OCI-LY1 (cell line): ENCODE measurements around the gene SMIM14.
"Not testable (repeated sequence)": the region's sequence is repeated elsewhere in the genome, so short reads cannot be mapped to it uniquely, and the experiment has no call there.

Source experiments
- H2AFZ ChIP-seq: fragments of 200-600 bp; sonication (generic), shearing (Covaris generic); 2 replicates; pipeline ENCODE4 v1.6.0; 2014; ENCODE audit warnings: antibody characterized with exemption, mild to moderate bottlenecking, low read length
- H3F3A ChIP-seq: fragments of 200-600 bp; sonication (generic), shearing (Covaris generic); 2 replicates; pipeline ENCODE4 v1.6.0; 2014; ENCODE audit warnings: mild to moderate bottlenecking, antibody characterized with exemption, low read length, moderate library complexity; ENCODE audit not compliant: insufficient read depth
- H3K27ac ChIP-seq: fragments of 200-600 bp; sonication (generic); 2 replicates; pipeline ENCODE4 v1.5.1; 2014; ENCODE audit warnings: low read length, mixed run types, mild to moderate bottlenecking, low read depth; ENCODE audit not compliant: poor library complexity, severe bottlenecking
- H3K27me3 ChIP-seq: fragments of 200-600 bp; sonication (generic); 2 replicates; pipeline ENCODE4 v1.6.0; 2014; ENCODE audit warnings: antibody characterized with exemption, mild to moderate bottlenecking, low read length, moderate library complexity; ENCODE audit not compliant: insufficient read depth
- H3K36me3 ChIP-seq: fragments of 200-600 bp; sonication (generic); 2 replicates; pipeline ENCODE4 v1.6.1; 2014; ENCODE audit warnings: mild to moderate bottlenecking, antibody characterized with exemption, low read length, moderate library complexity, mixed read lengths; ENCODE audit not compliant: insufficient read depth
- H3K4me1 ChIP-seq: fragments of 200-600 bp; sonication (generic); 2 replicates; pipeline ENCODE4 v1.5.1; 2014; ENCODE audit warnings: mild to moderate bottlenecking, low read length, moderate library complexity; ENCODE audit not compliant: insufficient read depth, severe bottlenecking
- H3K4me2 ChIP-seq: fragments of 200-600 bp; sonication (generic), shearing (Covaris generic); 2 replicates; pipeline ENCODE4 v1.6.1; 2014; ENCODE audit warnings: low read length
- H3K4me3 ChIP-seq: fragments of 200-600 bp; sonication (generic); 2 replicates; pipeline ENCODE4 v1.5.1; 2014; ENCODE audit warnings: low read length, low read depth, mild to moderate bottlenecking, mixed read lengths; ENCODE audit not compliant: poor library complexity, severe bottlenecking
- H3K79me2 ChIP-seq: fragments of 200-600 bp; shearing (Covaris generic); 2 replicates; pipeline ENCODE4 v1.6.1; 2016; ENCODE audit warnings: mixed run types, low read length, mixed read lengths; ENCODE audit not compliant: insufficient read depth
- H3K9ac ChIP-seq: fragments of 200-600 bp; sonication (generic), shearing (Covaris generic); 2 replicates; pipeline ENCODE4 v1.6.1; 2014; ENCODE audit warnings: mild to moderate bottlenecking, low read length, mixed read lengths
- H3K9me2 ChIP-seq: fragments of 200-600 bp; sonication (generic), shearing (Covaris generic); 2 replicates; pipeline ENCODE4 v1.6.1; 2014; ENCODE audit warnings: low read depth, mild to moderate bottlenecking, low read length, mixed read lengths
- H3K9me3 ChIP-seq: fragments of 200-600 bp; shearing (Covaris generic); 2 replicates; pipeline ENCODE4 v1.6.1; 2014; ENCODE audit warnings: low read length, mixed read lengths
- H4K20me1 ChIP-seq: fragments of 200-600 bp; sonication (generic), shearing (Covaris generic); 2 replicates; pipeline ENCODE4 v1.6.0; 2016; ENCODE audit warnings: mild to moderate bottlenecking, low read length; ENCODE audit not compliant: insufficient read depth
- EZH2 ChIP-seq: fragments of 200-600 bp; sonication (generic), shearing (Covaris generic); IDR thresholded peaks from 2 replicates; pipeline ENCODE4 v1.8.0; 2017; ENCODE audit warnings: borderline replicate concordance, mixed run types, mild to moderate bottlenecking, antibody characterized with exemption, low read length, moderate library complexity, mixed read lengths
- TF ChIP-seq, protein P1 (sequence below): fragments of 200-600 bp; sonication (generic), shearing (Covaris generic); IDR thresholded peaks from 2 replicates; pipeline ENCODE4 v1.5.1; 2017; ENCODE audit warnings: mild to moderate bottlenecking, antibody characterized with exemption, low read length, moderate library complexity, mixed read lengths

The SMIM14 gene

DNA sequence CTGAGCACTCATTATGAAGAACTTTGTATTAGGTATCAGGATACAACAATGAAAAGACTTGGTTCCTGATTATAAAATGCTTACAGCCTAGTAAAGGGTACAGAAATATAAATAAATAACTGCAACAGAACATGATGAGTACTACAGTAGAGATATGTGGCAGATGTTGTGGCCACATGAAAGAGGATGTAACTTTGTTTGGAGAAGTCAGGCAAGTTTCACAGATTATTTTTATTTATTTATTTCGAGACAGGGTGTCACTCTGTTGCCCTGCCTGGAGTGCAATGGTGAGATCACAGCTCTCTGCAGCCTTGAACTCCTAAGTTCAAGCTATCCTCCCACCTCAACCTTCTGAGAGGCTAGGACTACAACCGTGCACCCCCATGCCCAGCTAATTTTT lies 43.5 kb upstream of the SMIM14 start:
- H3K27ac ChIP-seq, result no peak overlapping the region
- H2AFZ ChIP-seq, result no peak overlapping the region
- H3K79me2 ChIP-seq, result no peaks in the 10 kb centered on the region
- H3K4me2 ChIP-seq, result no peak overlapping the region
- no peaks in the 10 kb centered on the region for H3K9me3 ChIP-seq
- peaks cover 7% of the 10 kb centered on the region for H3K4me1 ChIP-seq
- H3K9me2 ChIP-seq, result no peaks in the 10 kb centered on the region
- no peaks in the 10 kb centered on the region for H3K27me3 ChIP-seq
- H3K4me3 ChIP-seq, result no peak overlapping the region
- H3F3A ChIP-seq, result no peaks in the 10 kb centered on the region
- H3K36me3 ChIP-seq, result no peaks in the 10 kb centered on the region
- H4K20me1 ChIP-seq, result no peaks in the 10 kb centered on the region
- TF ChIP-seq, protein P1, sequence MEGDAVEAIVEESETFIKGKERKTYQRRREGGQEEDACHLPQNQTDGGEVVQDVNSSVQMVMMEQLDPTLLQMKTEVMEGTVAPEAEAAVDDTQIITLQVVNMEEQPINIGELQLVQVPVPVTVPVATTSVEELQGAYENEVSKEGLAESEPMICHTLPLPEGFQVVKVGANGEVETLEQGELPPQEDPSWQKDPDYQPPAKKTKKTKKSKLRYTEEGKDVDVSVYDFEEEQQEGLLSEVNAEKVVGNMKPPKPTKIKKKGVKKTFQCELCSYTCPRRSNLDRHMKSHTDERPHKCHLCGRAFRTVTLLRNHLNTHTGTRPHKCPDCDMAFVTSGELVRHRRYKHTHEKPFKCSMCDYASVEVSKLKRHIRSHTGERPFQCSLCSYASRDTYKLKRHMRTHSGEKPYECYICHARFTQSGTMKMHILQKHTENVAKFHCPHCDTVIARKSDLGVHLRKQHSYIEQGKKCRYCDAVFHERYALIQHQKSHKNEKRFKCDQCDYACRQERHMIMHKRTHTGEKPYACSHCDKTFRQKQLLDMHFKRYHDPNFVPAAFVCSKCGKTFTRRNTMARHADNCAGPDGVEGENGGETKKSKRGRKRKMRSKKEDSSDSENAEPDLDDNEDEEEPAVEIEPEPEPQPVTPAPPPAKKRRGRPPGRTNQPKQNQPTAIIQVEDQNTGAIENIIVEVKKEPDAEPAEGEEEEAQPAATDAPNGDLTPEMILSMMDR, result no peak
- no peak for TF ChIP-seq EZH2
- H3K9ac ChIP-seq, result no peak overlapping the region

DNA sequence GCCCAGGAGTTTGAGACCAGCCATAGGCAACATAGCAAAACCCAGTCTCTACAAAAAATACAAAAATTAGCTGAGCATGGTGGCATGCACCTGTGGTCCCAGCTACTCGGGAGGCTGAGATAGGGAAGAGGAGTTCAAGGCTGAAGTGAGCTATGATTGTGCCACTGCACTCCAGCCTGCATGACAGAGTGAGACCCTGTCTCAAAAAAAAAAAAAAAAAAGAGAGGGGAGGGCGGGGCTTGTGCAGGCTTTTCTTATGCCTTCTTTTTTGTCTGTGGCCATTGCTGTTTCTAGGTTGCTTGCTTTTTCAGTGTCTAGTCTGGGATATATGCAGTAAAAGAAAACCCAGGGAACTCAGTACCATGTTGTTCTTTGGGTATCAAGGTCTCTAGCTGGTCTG lies 42.3 kb upstream of the SMIM14 start:
- H3K9me2 ChIP-seq, H3K9me3 ChIP-seq, H3K4me2 ChIP-seq, H3K27ac ChIP-seq, H3K4me1 ChIP-seq, H3K36me3 ChIP-seq, H3F3A ChIP-seq, H3K27me3 ChIP-seq, H3K79me2 ChIP-seq, H2AFZ ChIP-seq, H3K9ac ChIP-seq, H4K20me1 ChIP-seq, H3K4me3 ChIP-seq: not testable (repeated sequence)

DNA sequence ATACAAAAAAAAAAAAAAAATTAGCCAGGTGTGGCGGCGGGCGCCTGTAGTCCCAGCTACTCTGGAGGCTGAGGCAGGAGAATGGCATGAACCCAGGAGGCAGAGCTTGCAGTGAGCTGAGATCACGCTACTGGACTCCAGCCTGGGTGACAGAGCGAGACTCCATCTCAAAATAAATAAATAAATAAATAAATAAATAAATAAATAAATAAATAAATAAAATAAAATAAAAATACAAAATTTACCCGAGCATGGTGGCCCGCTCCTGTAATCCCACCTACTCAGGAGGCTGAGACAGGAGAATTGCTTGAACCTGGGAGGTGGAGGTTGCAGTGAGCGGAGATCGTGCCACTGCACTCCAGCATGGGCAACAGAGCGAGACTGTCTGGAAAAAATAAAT lies 37.0 kb upstream of the SMIM14 start:
- H3F3A ChIP-seq, H3K4me2 ChIP-seq, H3K4me1 ChIP-seq, H2AFZ ChIP-seq, H3K36me3 ChIP-seq, H4K20me1 ChIP-seq, H3K27me3 ChIP-seq, H3K4me3 ChIP-seq, H3K9ac ChIP-seq, H3K79me2 ChIP-seq, H3K27ac ChIP-seq, H3K9me3 ChIP-seq, H3K9me2 ChIP-seq: not testable (repeated sequence)

DNA sequence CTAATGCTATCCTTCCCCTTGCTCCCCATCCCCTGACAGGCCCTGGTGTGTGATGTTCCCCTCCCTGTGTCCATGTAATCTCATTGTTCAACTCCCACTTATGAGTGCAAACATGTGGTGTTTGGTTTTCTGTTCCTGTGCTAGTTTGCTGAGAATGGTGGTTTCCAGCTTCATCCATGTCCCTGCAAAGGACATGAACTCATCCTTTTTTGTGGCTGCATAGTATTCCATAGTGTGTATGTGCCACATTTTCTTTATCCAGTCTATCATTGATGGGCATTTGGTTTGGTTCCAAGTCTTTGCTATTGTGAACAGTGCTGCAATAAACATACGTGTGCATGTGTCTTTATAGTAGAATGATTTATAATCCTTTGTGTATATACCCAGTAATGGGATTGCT lies 31.6 kb upstream of the SMIM14 start:
- not testable (repeated sequence) for H3K9me3 ChIP-seq, H3K4me3 ChIP-seq, H3K27ac ChIP-seq, H2AFZ ChIP-seq, H4K20me1 ChIP-seq, H3K79me2 ChIP-seq, H3K9ac ChIP-seq, H3F3A ChIP-seq, H3K4me1 ChIP-seq, H3K36me3 ChIP-seq, H3K9me2 ChIP-seq, H3K27me3 ChIP-seq, H3K4me2 ChIP-seq

DNA sequence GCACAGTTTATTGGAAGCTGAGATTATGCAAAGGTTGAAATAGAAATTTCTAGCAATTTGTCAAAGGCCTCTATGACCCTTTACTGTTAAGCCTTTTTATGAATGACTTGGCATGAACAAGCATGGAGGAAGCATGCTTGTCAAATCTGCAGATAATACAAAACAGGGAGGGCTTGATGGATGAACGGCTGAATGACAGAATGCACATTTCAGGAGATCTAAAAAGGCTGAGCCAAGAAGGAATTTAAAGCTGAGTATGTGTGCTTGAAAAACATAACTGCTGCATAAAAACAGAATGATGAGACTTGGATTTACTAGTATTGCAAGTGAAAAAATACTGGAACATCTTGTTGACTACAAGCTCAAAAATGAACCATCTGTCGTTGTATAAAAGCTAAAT lies 30.2 kb upstream of the SMIM14 start:
- Histone ChIP-seq H3K9me3 (no peaks in the 10 kb centered on the region), H3K4me1 (no peaks in the 10 kb centered on the region), H3K9ac (no peak overlapping the region), H3K4me2 (no peak overlapping the region), H3K79me2 (no peaks in the 10 kb centered on the region), H3K36me3 (no peaks in the 10 kb centered on the region), H3K9me2 (no peaks in the 10 kb centered on the region), H3K27me3 (no peaks in the 10 kb centered on the region), H3K27ac (no peak overlapping the region), H3K4me3 (no peak overlapping the region), H2AFZ (no peak overlapping the region), H3F3A (no peaks in the 10 kb centered on the region), H4K20me1 (no peaks in the 10 kb centered on the region)
- no peak for TF ChIP-seq EZH2
- TF ChIP-seq, protein P1, result no peak
